Measurements from ENCODE around the gene GUK1. TPM values are rescaled to one million over a fixed set of nuclear protein-coding genes. Genes with fewer than 3 reads are reported as not detected.

The GUK1 gene
- total RNA-seq, 6 experiments from 2014 or later = 215 to 313 (median 247) TPM

GRCh38 chr1:228105996-228106799 is 33.9 kb upstream of the GUK1 start:
- Mint-ChIP-seq H3K4me1 (ENCODE audit: low read depth) (peaks cover 37% of the 10 kb centered on the region), H3K27me3 (ENCODE audit: insufficient read depth) (peaks cover 11% of the 10 kb centered on the region), H3K36me3 (ENCODE audit: low read depth) (no peaks in the 10 kb centered on the region), H3K4me3 (no peak overlapping the region), H3K27ac (no peak overlapping the region), H3K9me3 (no peaks in the 10 kb centered on the region)
- no peak for DNase-seq
- no peak for TF ChIP-seq CTCF (IDR thresholded peaks at IDR 0.05)

- Mint-ChIP-seq H3K4me3 (no peak overlapping the region), H3K27ac (no peak overlapping the region), H3K27me3 (ENCODE audit: insufficient read depth) (peaks cover 6% of the 10 kb centered on the region), H3K36me3 (ENCODE audit: low read depth) (no peaks in the 10 kb centered on the region), H3K9me3 (no peaks in the 10 kb centered on the region), H3K4me1 (ENCODE audit: low read depth) (peaks cover 31% of the 10 kb centered on the region)
- no peak for TF ChIP-seq CTCF (IDR thresholded peaks at IDR 0.05)
- DNase-seq = no peak
Measured at GRCh38 chr1:228106800-228107054, 33.4 kb upstream of the GUK1 start.

- no peak for DNase-seq
- Mint-ChIP-seq H3K27ac (no peak overlapping the region), H3K4me3 (peak overlapping the region; percentile 92)
Measured at GRCh38 chr1:228107636-228108035, 32.4 kb upstream of the GUK1 start.

GRCh38 chr1:228108055-228108690 is 31.9 kb upstream of the GUK1 start:
- no peak for TF ChIP-seq CTCF (IDR thresholded peaks at IDR 0.05)
- no peaks in the 10 kb centered on the region for H3K9me3 Mint-ChIP-seq
- no peak for DNase-seq
- H3K27me3 Mint-ChIP-seq (ENCODE audit: insufficient read depth) = peaks cover 6% of the 10 kb centered on the region
- H3K4me1 Mint-ChIP-seq (ENCODE audit: low read depth) = peaks cover 31% of the 10 kb centered on the region
- peak overlapping the region; percentile 82 for H3K27ac Mint-ChIP-seq
- H3K36me3 Mint-ChIP-seq (ENCODE audit: low read depth) = no peaks in the 10 kb centered on the region
- H3K4me3 Mint-ChIP-seq = peak overlapping the region; percentile 92

More at GRCh38 chr1:228107636-228108035, 32.4 kb upstream of the GUK1 start:
- Mint-ChIP-seq H3K27me3 (ENCODE audit: insufficient read depth) (peaks cover 6% of the 10 kb centered on the region), H3K4me1 (ENCODE audit: low read depth) (peaks cover 31% of the 10 kb centered on the region), H3K9me3 (no peaks in the 10 kb centered on the region), H3K36me3 (ENCODE audit: low read depth) (no peaks in the 10 kb centered on the region)
- no peak for TF ChIP-seq CTCF (IDR thresholded peaks at IDR 0.05)

GRCh38 chr1:228108742-228109072 is 31.4 kb upstream of the GUK1 start:
- H3K27me3 Mint-ChIP-seq (ENCODE audit: insufficient read depth) = peaks cover 6% of the 10 kb centered on the region
- peak overlapping the region; percentile 92 for H3K4me3 Mint-ChIP-seq
- peak overlapping the region; percentile 82 for H3K27ac Mint-ChIP-seq
- no peaks in the 10 kb centered on the region for H3K36me3 Mint-ChIP-seq (ENCODE audit: low read depth)
- H3K9me3 Mint-ChIP-seq = no peaks in the 10 kb centered on the region
- peaks cover 26% of the 10 kb centered on the region for H3K4me1 Mint-ChIP-seq (ENCODE audit: low read depth)
- DNase-seq = no peak
- no peak for TF ChIP-seq CTCF (IDR thresholded peaks at IDR 0.05)

Measured in HFFc6 (cell line).